KMS-11 (cell line): ENCODE measurements around the gene ANKRD31.

Experiments used
- H2AFZ ChIP-seq: fragments of 200-600 bp; sonication (generic); 2 replicates; pipeline ENCODE4 v1.6.1; 2016; ENCODE audit warnings: antibody characterized with exemption, mixed run types, low read depth
- H3K27ac ChIP-seq: fragments of 200-600 bp; sonication (generic); 2 replicates; pipeline ENCODE4 v1.6.1; 2016; ENCODE audit warnings: mild to moderate bottlenecking, mixed run types
- H3K27me3 ChIP-seq: fragments of 200-600 bp; sonication (generic); 2 replicates; pipeline ENCODE4 v1.6.1; 2017; ENCODE audit warnings: mild to moderate bottlenecking, low read depth, mixed run types, moderate library complexity; ENCODE audit not compliant: insufficient read depth
- H3K36me3 ChIP-seq: fragments of 200-600 bp; sonication (generic); 2 replicates; pipeline ENCODE4 v1.6.1; 2017; ENCODE audit warnings: mild to moderate bottlenecking, mixed run types; ENCODE audit not compliant: insufficient read depth
- H3K4me1 ChIP-seq: fragments of 200-600 bp; sonication (generic); 2 replicates; pipeline ENCODE4 v1.6.1; 2016; ENCODE audit warnings: mild to moderate bottlenecking, low read depth, mixed run types; ENCODE audit not compliant: poor library complexity, severe bottlenecking
- H3K4me2 ChIP-seq: fragments of 200-600 bp; sonication (generic); 2 replicates; pipeline ENCODE4 v1.7.0; 2016; ENCODE audit warnings: mild to moderate bottlenecking, mixed run types
- H3K4me3 ChIP-seq: fragments of 200-600 bp; sonication (generic); IDR thresholded peaks from 2 replicates; pipeline ENCODE4 v1.6.1; 2017; ENCODE audit warnings: low read depth, low read length, mixed read lengths; ENCODE audit not compliant: insufficient read depth
- H3K79me2 ChIP-seq: fragments of 200-600 bp; sonication (generic); 2 replicates; pipeline ENCODE4 v1.6.1; 2016; ENCODE audit warnings: low read depth, mixed run types; ENCODE audit not compliant: insufficient read depth
- H3K9ac ChIP-seq: fragments of 200-600 bp; sonication (generic); 2 replicates; pipeline ENCODE4 v1.6.1; 2016; ENCODE audit warnings: mild to moderate bottlenecking, mixed run types
- H4K20me1 ChIP-seq: fragments of 200-600 bp; sonication (generic); 2 replicates; pipeline ENCODE4 v1.6.1; 2016; ENCODE audit warnings: mild to moderate bottlenecking, mixed run types; ENCODE audit not compliant: insufficient read depth
- CTCF ChIP-seq: fragments of 200-600 bp; sonication (generic); conservative IDR thresholded peaks from 2 replicates; pipeline ENCODE4 v1.6.1; 2017; ENCODE audit warnings: low read depth, mild to moderate bottlenecking, antibody characterized with exemption, low read length, moderate library complexity, mixed read lengths

ANKRD31 gene

DNA sequence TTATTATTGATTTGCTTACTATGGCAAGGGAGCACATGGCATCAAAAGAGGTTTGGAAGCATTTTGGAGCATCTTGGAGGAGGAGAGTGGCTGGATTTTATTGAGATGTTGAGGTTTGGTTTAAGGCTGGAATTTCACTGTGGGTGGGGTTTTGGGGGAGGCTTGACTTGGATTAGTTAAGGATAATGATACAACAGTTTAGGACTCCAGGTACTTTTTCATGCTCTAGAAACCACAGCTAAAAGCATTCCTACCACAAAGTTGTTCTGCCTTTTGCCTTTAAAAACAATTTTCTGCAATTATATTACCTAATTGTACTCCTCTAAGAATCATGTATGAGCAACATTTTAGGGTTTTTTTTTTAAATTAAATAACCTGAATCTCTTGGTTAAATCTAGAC, 189.3 kb downstream of the ANKRD31 start:
- Histone ChIP-seq H3K4me1 (peaks cover 52% of the 10 kb centered on the region), H3K9ac (no peak overlapping the region), H3K4me2 (peak overlapping the region; percentile 91; the same call in 1 of the 2 replicates), H3K27me3 (no peaks in the 10 kb centered on the region), H3K27ac (no peak overlapping the region), H3K36me3 (no peaks in the 10 kb centered on the region), H3K79me2 (no peaks in the 10 kb centered on the region), H3K4me3 (no peak overlapping the region), H4K20me1 (no peaks in the 10 kb centered on the region), H2AFZ (no peak overlapping the region)
- TF ChIP-seq CTCF: no peak

- no peak overlapping the region for H3K4me3 ChIP-seq
- no peaks in the 10 kb centered on the region for H3K79me2 ChIP-seq
- no peak overlapping the region for H3K9ac ChIP-seq
- H2AFZ ChIP-seq: no peak overlapping the region
- H3K27me3 ChIP-seq: no peaks in the 10 kb centered on the region
- no peak overlapping the region for H3K4me2 ChIP-seq
- no peak for TF ChIP-seq CTCF
- no peaks in the 10 kb centered on the region for H4K20me1 ChIP-seq
- H3K36me3 ChIP-seq: no peaks in the 10 kb centered on the region
- no peak overlapping the region for H3K27ac ChIP-seq
- H3K4me1 ChIP-seq: peaks cover 44% of the 10 kb centered on the region
Measured at GRCh38 chr5:75046366-75047142, 190.1 kb downstream of the ANKRD31 start.

- H3K36me3 ChIP-seq: no peaks in the 10 kb centered on the region
- no peak overlapping the region for H3K27ac ChIP-seq
- no peak overlapping the region for H3K9ac ChIP-seq
- H2AFZ ChIP-seq: no peak overlapping the region
- no peaks in the 10 kb centered on the region for H4K20me1 ChIP-seq
- no peak overlapping the region for H3K4me2 ChIP-seq
- no peaks in the 10 kb centered on the region for H3K79me2 ChIP-seq
- H3K27me3 ChIP-seq: no peaks in the 10 kb centered on the region
- no peak overlapping the region for H3K4me3 ChIP-seq
- no peak for TF ChIP-seq CTCF
- peaks cover 29% of the 10 kb centered on the region for H3K4me1 ChIP-seq
Measured at GRCh38 chr5:75045071-75045470, 191.6 kb downstream of the ANKRD31 start.

GRCh38 chr5:75044406-75044805, 192.3 kb downstream of the ANKRD31 start:
- no peak for TF ChIP-seq CTCF
- no peak overlapping the region for H3K4me2 ChIP-seq
- no peaks in the 10 kb centered on the region for H4K20me1 ChIP-seq
- no peak overlapping the region for H3K4me3 ChIP-seq
- no peaks in the 10 kb centered on the region for H3K27me3 ChIP-seq
- no peak overlapping the region for H3K27ac ChIP-seq
- no peak overlapping the region for H2AFZ ChIP-seq
- no peaks in the 10 kb centered on the region for H3K36me3 ChIP-seq
- H3K9ac ChIP-seq: no peak overlapping the region
- peaks cover 23% of the 10 kb centered on the region for H3K4me1 ChIP-seq
- H3K79me2 ChIP-seq: no peaks in the 10 kb centered on the region
